HT1080 (cell line): ENCODE data around the gene CRYZ. TPM values are rescaled to one million over a fixed set of nuclear protein-coding genes. Genes with fewer than 3 reads are reported as not detected.
"Not testable (repeated sequence)": the region's sequence is repeated elsewhere in the genome, so short reads cannot be mapped to it uniquely, and the experiment has no call there.

Experiments used
- DNase-seq: peaks from one replicate; pipeline ENCODE4 v3.0.0-alpha.2; 2015; ENCODE audit warnings: low read depth
- polyA plus RNA-seq, 2 experiments: library from polyadenylated mRNA; depleted of rRNA; stranded (reverse); fragments of >200 nt; gene quantifications; 2 replicates each; pipeline ENCODE4 v1.2.3, GENCODE V29; 2015
- total RNA-seq: library from RNA; depleted of rRNA; stranded (reverse); fragments of >200 nt; shearing (Covaris generic); gene quantifications from 2 replicates; pipeline ENCODE4 v1.2.3, GENCODE V29; 2014; rRNA removed

The CRYZ gene
- total RNA-seq = 33.8 and 40.1 TPM in 2 replicates
- polyA plus RNA-seq (2015; cell fraction: cytosol; rRNA removed) = 44.3 and 47.2 TPM in 2 replicates
- polyA plus RNA-seq (2015; cell fraction: nucleus; rRNA removed) = 52.8 and 53.7 TPM in 2 replicates

- peak; percentile 89 for DNase-seq
Measured at GRCh38 chr1:74732960-74733603, at the start of gene CRYZ, which contains the start of gene TYW3. TSS of gene CRYZ (minus strand) at chr1:74733050. CDS start at chr1:74724821, 8,229 bp downstream. TSS of gene TYW3 (plus strand) at chr1:74733152. CDS start at chr1:74733245, 93 bp downstream.

GRCh38 chr1:74780594-74780993 is 47.7 kb upstream of the CRYZ start:
- no peak for DNase-seq

- DNase-seq = no peak
Measured at GRCh38 chr1:74779750-74780149, 46.9 kb upstream of the CRYZ start.

GRCh38 chr1:74777525-74777924 is 44.7 kb upstream of the CRYZ start:
- DNase-seq = no peak

GRCh38 chr1:74775735-74776134 is 42.9 kb upstream of the CRYZ start:
- no peak for DNase-seq

- DNase-seq = no peak
Measured at GRCh38 chr1:74773582-74773981, 40.7 kb upstream of the CRYZ start.

- peak; percentile 13 for DNase-seq
Measured at GRCh38 chr1:74772945-74773344, 40.1 kb upstream of the CRYZ start.

- DNase-seq = peak; percentile 49
Measured at GRCh38 chr1:74771913-74772515, 39.2 kb upstream of the CRYZ start.

GRCh38 chr1:74767490-74767889 is 34.6 kb upstream of the CRYZ start:
- peak; percentile 9 for DNase-seq

- DNase-seq = no peak
Measured at GRCh38 chr1:74766579-74766978, 33.7 kb upstream of the CRYZ start.

GRCh38 chr1:74763807-74764206 is 31.0 kb upstream of the CRYZ start:
- DNase-seq = no peak

GRCh38 chr1:74756650-74757049 is 23.8 kb upstream of the CRYZ start:
- DNase-seq = not testable (repeated sequence)

GRCh38 chr1:74755475-74755874 is 22.6 kb upstream of the CRYZ start:
- DNase-seq = no peak

- DNase-seq = no peak
Measured at GRCh38 chr1:74753104-74753503, 20.3 kb upstream of the CRYZ start.

- DNase-seq = no peak
Measured at GRCh38 chr1:74748960-74749359, 16.1 kb upstream of the CRYZ start.

- DNase-seq = not testable (repeated sequence)
Measured at GRCh38 chr1:74745247-74745646, 12.4 kb upstream of the CRYZ start.

- not testable (repeated sequence) for DNase-seq
Measured at GRCh38 chr1:74740307-74740980, 7.6 kb upstream of the CRYZ start.

- DNase-seq = no peak
Measured at GRCh38 chr1:74737333-74737732, 4.5 kb upstream of the CRYZ start.

GRCh38 chr1:74733604-74734484 is 994 bp upstream of the CRYZ start:
- DNase-seq = peak; percentile 69

GRCh38 chr1:74732071-74732946 is 541 bp downstream of the CRYZ start:
- not testable (repeated sequence) for DNase-seq
